Measurements from ENCODE around the gene CERS6.

The CERS6 gene

GRCh38 chr2:168573128-168573903 is 117.2 kb downstream of the CERS6 start (continued):
- TF ChIP-seq ESRRG (CRISPR knock-in tag; IDR thresholded peaks at IDR 0.05): no peak

DNA sequence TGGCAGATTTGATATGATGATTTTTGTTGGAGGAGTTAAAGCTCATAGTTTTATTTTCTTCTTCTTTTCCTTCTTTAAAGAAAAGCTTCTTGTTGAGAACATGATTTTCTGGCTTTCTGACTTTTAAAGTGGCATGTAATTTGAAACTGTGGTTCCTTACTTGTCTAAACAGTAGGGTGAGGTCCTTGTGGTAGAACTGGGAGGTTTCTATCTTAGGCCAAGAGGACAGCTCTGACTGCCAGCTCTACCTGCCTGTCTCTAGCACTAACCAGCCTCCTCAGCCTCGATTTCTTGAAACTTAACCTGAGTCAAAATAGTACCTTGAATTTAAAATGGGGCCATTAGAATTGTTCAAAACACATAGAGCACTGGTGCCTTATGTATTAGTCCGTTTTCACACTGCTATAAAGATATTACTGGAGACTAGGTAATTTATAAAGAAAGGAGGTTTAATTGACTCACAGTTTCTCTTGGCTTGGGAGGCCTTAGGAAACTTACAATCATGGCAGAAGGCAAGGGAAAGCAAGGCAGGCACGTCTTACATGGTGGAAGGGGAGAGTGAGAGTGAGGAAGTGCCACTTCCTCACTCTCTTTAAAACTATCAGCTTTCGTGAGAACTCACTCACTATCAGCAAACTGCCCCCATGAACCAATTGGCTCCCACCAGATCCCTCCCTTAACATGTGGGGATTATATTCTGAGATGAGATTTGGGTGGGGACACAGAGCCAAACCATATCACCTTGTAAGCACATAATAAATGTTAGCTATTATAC is 119.0 kb downstream of the CERS6 start:
- ATAC-seq: no peak
- TF ChIP-seq, protein P1, sequence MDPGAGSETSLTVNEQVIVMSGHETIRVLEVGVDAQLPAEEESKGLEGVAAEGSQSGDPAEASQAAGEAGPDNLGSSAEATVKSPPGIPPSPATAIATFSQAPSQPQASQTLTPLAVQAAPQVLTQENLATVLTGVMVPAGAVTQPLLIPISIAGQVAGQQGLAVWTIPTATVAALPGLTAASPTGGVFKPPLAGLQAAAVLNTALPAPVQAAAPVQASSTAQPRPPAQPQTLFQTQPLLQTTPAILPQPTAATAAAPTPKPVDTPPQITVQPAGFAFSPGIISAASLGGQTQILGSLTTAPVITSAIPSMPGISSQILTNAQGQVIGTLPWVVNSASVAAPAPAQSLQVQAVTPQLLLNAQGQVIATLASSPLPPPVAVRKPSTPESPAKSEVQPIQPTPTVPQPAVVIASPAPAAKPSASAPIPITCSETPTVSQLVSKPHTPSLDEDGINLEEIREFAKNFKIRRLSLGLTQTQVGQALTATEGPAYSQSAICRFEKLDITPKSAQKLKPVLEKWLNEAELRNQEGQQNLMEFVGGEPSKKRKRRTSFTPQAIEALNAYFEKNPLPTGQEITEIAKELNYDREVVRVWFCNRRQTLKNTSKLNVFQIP (CRISPR knock-in tag; IDR thresholded peaks at IDR 0.05; ENCODE audit: borderline replicate concordance, low read depth): no peak
- no peak for TF ChIP-seq ZNF8 (CRISPR knock-in tag; IDR thresholded peaks at IDR 0.05)
- TF ChIP-seq SNAI2 (CRISPR knock-in tag; IDR thresholded peaks at IDR 0.05): no peak
- no peak for TF ChIP-seq ZFP30 (CRISPR knock-in tag; IDR thresholded peaks at IDR 0.05)

GRCh38 chr2:168577885-168578284 is 121.8 kb downstream of the CERS6 start:
- peak; percentile 91 for ATAC-seq
- TF ChIP-seq SNAI2 (CRISPR knock-in tag; IDR thresholded peaks at IDR 0.05) (no peak), CSDC2 (CRISPR knock-in tag; IDR thresholded peaks at IDR 0.05) (no peak), ZNF8 (CRISPR knock-in tag; IDR thresholded peaks at IDR 0.05) (no peak), TCF4 (CRISPR knock-in tag; IDR thresholded peaks at IDR 0.05; ENCODE audit: borderline replicate concordance) (peak; percentile 72; the same call in 1 of the 2 replicates), OSR1 (CRISPR knock-in tag; IDR thresholded peaks at IDR 0.05) (no peak), ZNF565 (CRISPR knock-in tag; conservative IDR thresholded peaks at IDR 0.05; ENCODE audit: low read depth) (no peak)

DNA sequence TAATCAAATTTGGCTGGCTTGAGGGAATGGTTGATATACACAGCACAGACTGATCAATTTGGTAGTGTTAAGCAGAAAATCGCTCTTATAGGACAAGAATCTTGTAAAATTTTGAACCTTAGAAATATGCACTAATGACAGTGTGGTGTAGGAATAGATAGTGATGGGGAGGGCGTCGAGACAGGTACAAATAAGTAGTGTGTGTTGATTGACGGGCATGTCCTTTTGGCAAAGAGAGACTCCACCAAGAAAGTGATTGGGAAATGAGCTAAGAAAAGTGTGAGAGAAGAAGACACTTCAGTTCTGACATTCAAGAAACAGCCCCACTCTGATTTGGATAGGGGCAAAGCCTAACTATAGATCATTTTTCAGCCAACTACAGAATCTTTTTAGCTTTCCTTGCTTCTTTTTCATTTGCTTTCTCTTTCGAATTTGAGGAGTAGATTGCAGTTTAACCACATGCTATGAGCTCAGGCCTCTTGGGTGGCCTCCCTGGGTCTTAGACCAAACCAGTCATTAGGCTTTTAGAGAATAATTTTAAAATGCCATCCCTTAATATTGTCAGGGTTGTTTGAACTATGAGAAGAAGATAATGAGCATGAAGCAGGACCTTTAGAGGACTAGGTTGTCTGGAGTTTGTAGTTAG is 127.1 kb downstream of the CERS6 start:
- TF ChIP-seq ZNF565 (CRISPR knock-in tag; conservative IDR thresholded peaks at IDR 0.05; ENCODE audit: low read depth) (no peak), ARNTL (CRISPR knock-in tag; IDR thresholded peaks at IDR 0.05; ENCODE audit: borderline replicate concordance, low read depth) (no peak), PATZ1 (CRISPR knock-in tag; IDR thresholded peaks at IDR 0.05; ENCODE audit: borderline replicate concordance) (no peak), ZFP3 (CRISPR knock-in tag; IDR thresholded peaks at IDR 0.05) (no peak), SNAI2 (CRISPR knock-in tag; IDR thresholded peaks at IDR 0.05) (no peak), ZNF8 (CRISPR knock-in tag; IDR thresholded peaks at IDR 0.05) (no peak), PPARA (CRISPR knock-in tag; IDR thresholded peaks at IDR 0.05; ENCODE audit: borderline replicate concordance) (no peak), ISL1 (CRISPR knock-in tag; IDR thresholded peaks at IDR 0.05) (no peak; the same call in 1 of the 2 replicates), ZFP30 (CRISPR knock-in tag; IDR thresholded peaks at IDR 0.05) (no peak), GLIS3 (CRISPR knock-in tag; IDR thresholded peaks at IDR 0.05) (no peak), CSRNP3 (CRISPR knock-in tag; IDR thresholded peaks at IDR 0.05) (no peak), ZC3H10 (CRISPR knock-in tag; IDR thresholded peaks at IDR 0.05) (no peak)
- ATAC-seq: peak; percentile 66

GRCh38 chr2:168583710-168584521 is 127.8 kb downstream of the CERS6 start:
- TF ChIP-seq PPARA (CRISPR knock-in tag; IDR thresholded peaks at IDR 0.05; ENCODE audit: borderline replicate concordance) (no peak), ISL1 (CRISPR knock-in tag; IDR thresholded peaks at IDR 0.05) (peak; percentile 53; the same call in 1 of the 2 replicates), PATZ1 (CRISPR knock-in tag; IDR thresholded peaks at IDR 0.05; ENCODE audit: borderline replicate concordance) (no peak)
- peak; percentile 78 for ATAC-seq
